ENCODE results near the gene SLC30A7. TPM values are rescaled to one million over a fixed set of nuclear protein-coding genes. Genes with fewer than 3 reads are reported as not detected.

Gene SLC30A7
- total and polyA plus RNA-seq, 2 of the 13 experiments (the other 11 are each of a cell fraction or from before 2014, with no cell fraction given) = 8.3 to 40.8 TPM

DNA sequence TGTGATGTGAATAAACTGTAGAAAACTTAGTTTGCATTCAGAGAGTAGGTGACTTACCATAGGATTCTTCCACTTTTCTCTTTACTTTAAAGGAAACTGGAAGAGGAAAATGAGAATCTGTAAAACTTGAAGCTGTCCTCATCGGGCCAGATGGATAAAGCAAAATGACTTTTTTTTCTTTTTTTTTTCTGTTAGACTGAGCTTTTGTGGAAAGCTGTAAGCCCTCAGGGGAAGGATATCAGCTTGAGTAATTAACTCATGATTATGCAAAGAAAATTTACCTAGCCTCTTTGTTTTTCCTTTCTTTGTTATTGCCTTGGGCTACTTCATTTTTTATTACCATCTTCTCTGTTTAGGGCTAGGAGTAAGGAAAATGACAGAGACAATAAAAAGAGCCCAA, 76.3 kb downstream of the SLC30A7 start (continued):
- TF ChIP-seq, protein P1, sequence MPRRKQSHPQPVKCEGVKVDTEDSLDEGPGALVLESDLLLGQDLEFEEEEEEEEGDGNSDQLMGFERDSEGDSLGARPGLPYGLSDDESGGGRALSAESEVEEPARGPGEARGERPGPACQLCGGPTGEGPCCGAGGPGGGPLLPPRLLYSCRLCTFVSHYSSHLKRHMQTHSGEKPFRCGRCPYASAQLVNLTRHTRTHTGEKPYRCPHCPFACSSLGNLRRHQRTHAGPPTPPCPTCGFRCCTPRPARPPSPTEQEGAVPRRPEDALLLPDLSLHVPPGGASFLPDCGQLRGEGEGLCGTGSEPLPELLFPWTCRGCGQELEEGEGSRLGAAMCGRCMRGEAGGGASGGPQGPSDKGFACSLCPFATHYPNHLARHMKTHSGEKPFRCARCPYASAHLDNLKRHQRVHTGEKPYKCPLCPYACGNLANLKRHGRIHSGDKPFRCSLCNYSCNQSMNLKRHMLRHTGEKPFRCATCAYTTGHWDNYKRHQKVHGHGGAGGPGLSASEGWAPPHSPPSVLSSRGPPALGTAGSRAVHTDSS (CRISPR knock-in tag; conservative IDR thresholded peaks at IDR 0.05) = no peak
- TF ChIP-seq, protein P2, sequence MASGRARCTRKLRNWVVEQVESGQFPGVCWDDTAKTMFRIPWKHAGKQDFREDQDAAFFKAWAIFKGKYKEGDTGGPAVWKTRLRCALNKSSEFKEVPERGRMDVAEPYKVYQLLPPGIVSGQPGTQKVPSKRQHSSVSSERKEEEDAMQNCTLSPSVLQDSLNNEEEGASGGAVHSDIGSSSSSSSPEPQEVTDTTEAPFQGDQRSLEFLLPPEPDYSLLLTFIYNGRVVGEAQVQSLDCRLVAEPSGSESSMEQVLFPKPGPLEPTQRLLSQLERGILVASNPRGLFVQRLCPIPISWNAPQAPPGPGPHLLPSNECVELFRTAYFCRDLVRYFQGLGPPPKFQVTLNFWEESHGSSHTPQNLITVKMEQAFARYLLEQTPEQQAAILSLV (CRISPR knock-in tag; IDR thresholded peaks at IDR 0.05; ENCODE audit: borderline replicate concordance) = no peak
- TF ChIP-seq, protein P3, sequence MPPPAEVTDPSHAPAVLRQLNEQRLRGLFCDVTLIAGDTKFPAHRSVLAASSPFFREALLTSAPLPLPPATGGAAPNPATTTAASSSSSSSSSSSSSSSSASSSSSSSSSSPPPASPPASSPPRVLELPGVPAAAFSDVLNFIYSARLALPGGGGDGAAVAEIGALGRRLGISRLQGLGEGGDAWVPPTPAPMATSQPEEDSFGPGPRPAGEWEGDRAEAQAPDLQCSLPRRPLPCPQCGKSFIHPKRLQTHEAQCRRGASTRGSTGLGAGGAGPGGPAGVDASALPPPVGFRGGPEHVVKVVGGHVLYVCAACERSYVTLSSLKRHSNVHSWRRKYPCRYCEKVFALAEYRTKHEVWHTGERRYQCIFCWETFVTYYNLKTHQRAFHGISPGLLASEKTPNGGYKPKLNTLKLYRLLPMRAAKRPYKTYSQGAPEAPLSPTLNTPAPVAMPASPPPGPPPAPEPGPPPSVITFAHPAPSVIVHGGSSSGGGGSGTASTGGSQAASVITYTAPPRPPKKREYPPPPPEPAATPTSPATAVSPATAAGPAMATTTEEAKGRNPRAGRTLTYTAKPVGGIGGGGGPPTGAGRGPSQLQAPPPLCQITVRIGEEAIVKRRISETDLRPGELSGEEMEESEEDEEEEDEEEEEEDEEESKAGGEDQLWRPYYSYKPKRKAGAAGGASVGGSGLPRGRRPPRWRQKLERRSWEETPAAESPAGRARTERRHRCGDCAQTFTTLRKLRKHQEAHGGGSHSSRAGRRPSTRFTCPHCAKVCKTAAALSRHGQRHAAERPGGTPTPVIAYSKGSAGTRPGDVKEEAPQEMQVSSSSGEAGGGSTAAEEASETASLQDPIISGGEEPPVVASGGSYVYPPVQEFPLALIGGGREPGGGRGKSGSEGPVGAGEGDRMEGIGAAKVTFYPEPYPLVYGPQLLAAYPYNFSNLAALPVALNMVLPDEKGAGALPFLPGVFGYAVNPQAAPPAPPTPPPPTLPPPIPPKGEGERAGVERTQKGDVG (CRISPR knock-in tag; IDR thresholded peaks at IDR 0.05; ENCODE audit: borderline replicate concordance) = no peak
- TF ChIP-seq BRCA1 (CRISPR knock-in tag; IDR thresholded peaks at IDR 0.05) (no peak), ZNF20 (CRISPR knock-in tag; IDR thresholded peaks at IDR 0.05) (no peak)

DNA sequence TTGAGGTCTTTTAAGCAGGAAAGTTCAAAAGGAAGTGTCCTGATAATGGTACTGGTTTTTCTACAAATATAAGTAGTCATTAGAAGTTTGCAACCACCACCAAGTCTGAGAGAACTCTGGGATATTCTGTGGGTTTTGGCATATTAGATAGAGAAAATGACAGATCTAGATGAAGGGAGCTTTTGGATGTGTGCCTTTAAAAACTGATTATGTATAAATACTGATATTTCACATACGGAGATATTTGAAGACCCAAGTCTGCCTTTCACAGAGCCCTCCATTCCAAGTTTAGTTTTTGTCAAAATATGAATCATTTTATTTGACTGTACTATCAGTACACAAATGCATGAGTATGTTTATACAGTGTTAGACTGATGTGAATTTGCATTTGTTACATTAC, 81.0 kb downstream of the SLC30A7 start:
- Histone ChIP-seq H3K9ac (ENCODE audit: insufficient read depth, low read depth, low read length) (no peak overlapping the region), H3K4me2 (ENCODE audit: low read depth, low read length) (no peak overlapping the region), H3K4me1 (ENCODE audit: insufficient read depth, low read length) (no peaks in the 10 kb centered on the region), H2AFZ (ENCODE audit: low read length) (no peak overlapping the region), H3K4me3 (replicated peaks in 1 of 3; ENCODE audit: insufficient read depth in 1 of 3, low read depth in 2 of 3, low read length in 3 of 3) (no peak overlapping the region), H3K9me3 (ENCODE audit: low read length) (no peaks in the 10 kb centered on the region), H3K36me3 (replicated peaks in 1 of 2; ENCODE audit: control insufficient read depth in 1 of 2, insufficient read depth in 2 of 2, low read length in 2 of 2) (peaks cover 3 to 23% of the 10 kb centered on the region in 2 experiments; a peak in 3 of 5 replicates), H4K20me1 (ENCODE audit: insufficient read depth, low read length) (no peaks in the 10 kb centered on the region), H3K27ac (ENCODE audit: extremely low read length, insufficient read depth, low read length) (no peak overlapping the region), H3K79me2 (ENCODE audit: insufficient read depth, low read length) (no peaks in the 10 kb centered on the region), H3K27me3 (ENCODE audit: control insufficient read depth in 1 of 2, insufficient read depth in 2 of 2, low read length in 2 of 2) (no peaks in the 10 kb centered on the region)
- WGBS (ENCODE audit: low lambda C conversion rate) = 90% methylated on average over 1 of the region's 1 CpG
- ChIA-PET POLR2A (no interaction called here), CTCF (ENCODE audit: low intra/inter-chr PET ratio, low total read pairs) (no interaction called here)
- no TSS peak for BruUV-seq (replicated peaks)
- DNase-seq (ENCODE audit: low spot score) = no peak
- in situ Hi-C loops (cut with HindIII; ENCODE audit: extremely low pct_ligation_motif_present, low pct_unique_long_range_greater_than_20kb) = no loop called here
- FAIRE-seq = no peak
- ATAC-seq = no peak
- intact Hi-C loops (cut with micrococcal nuclease; ENCODE audit: unreplicated experiment) = no loop called here
- TF ChIP-seq ZNF562 (CRISPR knock-in tag; IDR thresholded peaks at IDR 0.05; ENCODE audit: borderline replicate concordance) (no peak), ZNF552 (CRISPR knock-in tag; IDR thresholded peaks at IDR 0.05; ENCODE audit: borderline replicate concordance) (no peak), MTF2 (CRISPR knock-in tag; IDR thresholded peaks at IDR 0.05; ENCODE audit: borderline replicate concordance) (no peak), KAT8 (CRISPR knock-in tag; IDR thresholded peaks at IDR 0.05) (no peak), ATAD3A (CRISPR knock-in tag; IDR thresholded peaks at IDR 0.05) (no peak), MED1 (CRISPR knock-in tag; IDR thresholded peaks at IDR 0.05) (no peak), SP4 (CRISPR knock-in tag; IDR thresholded peaks at IDR 0.05) (no peak), HOXA3 (CRISPR knock-in tag; IDR thresholded peaks at IDR 0.05) (no peak), RFXAP (CRISPR knock-in tag; IDR thresholded peaks at IDR 0.05; ENCODE audit: borderline replicate concordance) (no peak), BCL6 (CRISPR knock-in tag; IDR thresholded peaks at IDR 0.05) (no peak)
- TF ChIP-seq, protein P4, sequence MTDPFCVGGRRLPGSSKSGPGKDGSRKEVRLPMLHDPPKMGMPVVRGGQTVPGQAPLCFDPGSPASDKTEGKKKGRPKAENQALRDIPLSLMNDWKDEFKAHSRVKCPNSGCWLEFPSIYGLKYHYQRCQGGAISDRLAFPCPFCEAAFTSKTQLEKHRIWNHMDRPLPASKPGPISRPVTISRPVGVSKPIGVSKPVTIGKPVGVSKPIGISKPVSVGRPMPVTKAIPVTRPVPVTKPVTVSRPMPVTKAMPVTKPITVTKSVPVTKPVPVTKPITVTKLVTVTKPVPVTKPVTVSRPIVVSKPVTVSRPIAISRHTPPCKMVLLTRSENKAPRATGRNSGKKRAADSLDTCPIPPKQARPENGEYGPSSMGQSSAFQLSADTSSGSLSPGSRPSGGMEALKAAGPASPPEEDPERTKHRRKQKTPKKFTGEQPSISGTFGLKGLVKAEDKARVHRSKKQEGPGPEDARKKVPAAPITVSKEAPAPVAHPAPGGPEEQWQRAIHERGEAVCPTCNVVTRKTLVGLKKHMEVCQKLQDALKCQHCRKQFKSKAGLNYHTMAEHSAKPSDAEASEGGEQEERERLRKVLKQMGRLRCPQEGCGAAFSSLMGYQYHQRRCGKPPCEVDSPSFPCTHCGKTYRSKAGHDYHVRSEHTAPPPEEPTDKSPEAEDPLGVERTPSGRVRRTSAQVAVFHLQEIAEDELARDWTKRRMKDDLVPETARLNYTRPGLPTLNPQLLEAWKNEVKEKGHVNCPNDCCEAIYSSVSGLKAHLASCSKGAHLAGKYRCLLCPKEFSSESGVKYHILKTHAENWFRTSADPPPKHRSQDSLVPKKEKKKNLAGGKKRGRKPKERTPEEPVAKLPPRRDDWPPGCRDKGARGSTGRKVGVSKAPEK (CRISPR knock-in tag; IDR thresholded peaks at IDR 0.05; ENCODE audit: borderline replicate concordance) = no peak
